Cardiac muscle cell (in vitro differentiated cells and primary cell): Measurements from ENCODE around the gene TMEM150A. TPM values are rescaled to one million over a fixed set of nuclear protein-coding genes. Genes with fewer than 3 reads are reported as not detected.
A peak's percentile ranks its signal among the peaks of the same experiment; 100 is the strongest.

Experiments used
- DNase-seq, 2 donors: peaks; one replicate each; pipeline versions ENCODE4 v3.0.0 to v3.0.0-alpha.2; 2010 to 2017; ENCODE audit warnings: low read depth in 1 of 2, low spot score in 1 of 2
- H3K27ac ChIP-seq: fragments of 200-600 bp; sonication (generic); 2 replicates; pipeline ENCODE4 v1.5.1; 2016
- H3K27me3 ChIP-seq: fragments of 200-600 bp; sonication (generic); 2 replicates; pipeline ENCODE4 v1.6.0; 2016; ENCODE audit warnings: control low read depth
- H3K36me3 ChIP-seq: fragments of 200-600 bp; sonication (generic); 2 replicates; pipeline ENCODE4 v1.5.1; 2016; ENCODE audit warnings: control low read depth
- H3K4me1 ChIP-seq: fragments of 200-600 bp; sonication (generic); 2 replicates; pipeline ENCODE4 v1.8.1; 2017; ENCODE audit warnings: low read depth, mild to moderate bottlenecking, mixed run types
- H3K4me3 ChIP-seq: fragments of 200-600 bp; sonication (generic); 2 replicates; pipeline ENCODE4 v1.5.1; 2016; ENCODE audit warnings: mild to moderate bottlenecking
- H3K9me3 ChIP-seq: fragments of 200-600 bp; sonication (generic); 2 replicates; pipeline ENCODE4 v1.5.1; 2017; ENCODE audit warnings: low read depth, mild to moderate bottlenecking, control low read depth
- polyA plus RNA-seq: library from polyadenylated mRNA; unstranded; fragments of >200 nt; fragmentation: Nextera tagmentation; extraction: Ambion mirVana; gene quantifications from 2 replicates; pipeline ENCODE4 v1.2.1, GENCODE V29; 2016
- total RNA-seq: library from RNA; depleted of rRNA; stranded (reverse); fragments of >200 nt; gene quantifications from 2 replicates; pipeline ENCODE4 v1.2.3, GENCODE V29; 2016
- TF ChIP-seq, protein P1 (sequence below): IDR thresholded peaks from 2 replicates; pipeline ENCODE4 v1.5.1; 2012; ENCODE audit warnings: low read depth, mild to moderate bottlenecking, low read length

The TMEM150A gene
- total and polyA plus RNA-seq, 2 experiments from 2014 or later: 14.2 to 34.0 TPM

DNA sequence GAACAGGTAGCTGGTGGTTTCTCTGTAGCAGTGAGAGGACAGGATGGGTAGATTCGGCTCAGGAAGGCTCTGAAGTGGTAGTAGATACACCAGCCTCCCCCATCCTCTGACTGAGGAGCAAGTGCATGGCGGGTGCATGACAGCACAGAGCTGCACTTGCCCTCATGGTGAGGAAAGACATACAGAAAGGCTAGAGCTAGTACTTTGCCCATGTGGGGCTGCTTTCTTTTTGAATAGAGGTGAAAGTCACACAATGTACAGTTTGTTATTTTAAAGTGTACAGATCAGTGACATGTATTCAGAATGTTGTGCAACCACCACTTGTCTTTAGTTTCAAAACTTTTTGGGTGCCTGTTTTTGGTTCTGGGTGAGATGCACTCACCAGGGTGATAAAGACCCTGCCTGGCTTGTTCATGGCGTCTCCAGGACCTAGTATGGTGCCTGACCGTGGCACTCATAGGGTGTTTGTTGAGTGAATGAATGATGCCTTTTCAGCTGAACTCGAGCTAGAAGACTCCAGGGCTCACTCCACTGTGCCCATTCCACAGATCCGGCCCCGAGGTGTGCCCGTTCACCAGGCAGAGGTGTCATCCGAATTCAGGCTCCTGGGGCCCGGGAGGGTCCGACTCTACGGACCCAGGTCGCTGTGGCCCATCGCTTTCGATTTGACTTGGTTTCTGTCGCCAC is 18.7 kb downstream of the TMEM150A start:
- TF ChIP-seq, protein P1, sequence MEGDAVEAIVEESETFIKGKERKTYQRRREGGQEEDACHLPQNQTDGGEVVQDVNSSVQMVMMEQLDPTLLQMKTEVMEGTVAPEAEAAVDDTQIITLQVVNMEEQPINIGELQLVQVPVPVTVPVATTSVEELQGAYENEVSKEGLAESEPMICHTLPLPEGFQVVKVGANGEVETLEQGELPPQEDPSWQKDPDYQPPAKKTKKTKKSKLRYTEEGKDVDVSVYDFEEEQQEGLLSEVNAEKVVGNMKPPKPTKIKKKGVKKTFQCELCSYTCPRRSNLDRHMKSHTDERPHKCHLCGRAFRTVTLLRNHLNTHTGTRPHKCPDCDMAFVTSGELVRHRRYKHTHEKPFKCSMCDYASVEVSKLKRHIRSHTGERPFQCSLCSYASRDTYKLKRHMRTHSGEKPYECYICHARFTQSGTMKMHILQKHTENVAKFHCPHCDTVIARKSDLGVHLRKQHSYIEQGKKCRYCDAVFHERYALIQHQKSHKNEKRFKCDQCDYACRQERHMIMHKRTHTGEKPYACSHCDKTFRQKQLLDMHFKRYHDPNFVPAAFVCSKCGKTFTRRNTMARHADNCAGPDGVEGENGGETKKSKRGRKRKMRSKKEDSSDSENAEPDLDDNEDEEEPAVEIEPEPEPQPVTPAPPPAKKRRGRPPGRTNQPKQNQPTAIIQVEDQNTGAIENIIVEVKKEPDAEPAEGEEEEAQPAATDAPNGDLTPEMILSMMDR: no peak
- H3K36me3 ChIP-seq: no peaks in the 10 kb centered on the region
- DNase-seq: no peak
- H3K4me1 ChIP-seq: peaks cover 28% of the 10 kb centered on the region
- H3K27me3 ChIP-seq: no peaks in the 10 kb centered on the region
- H3K9me3 ChIP-seq: no peaks in the 10 kb centered on the region
- H3K4me3 ChIP-seq: no peak overlapping the region
- H3K27ac ChIP-seq: no peak overlapping the region

DNA sequence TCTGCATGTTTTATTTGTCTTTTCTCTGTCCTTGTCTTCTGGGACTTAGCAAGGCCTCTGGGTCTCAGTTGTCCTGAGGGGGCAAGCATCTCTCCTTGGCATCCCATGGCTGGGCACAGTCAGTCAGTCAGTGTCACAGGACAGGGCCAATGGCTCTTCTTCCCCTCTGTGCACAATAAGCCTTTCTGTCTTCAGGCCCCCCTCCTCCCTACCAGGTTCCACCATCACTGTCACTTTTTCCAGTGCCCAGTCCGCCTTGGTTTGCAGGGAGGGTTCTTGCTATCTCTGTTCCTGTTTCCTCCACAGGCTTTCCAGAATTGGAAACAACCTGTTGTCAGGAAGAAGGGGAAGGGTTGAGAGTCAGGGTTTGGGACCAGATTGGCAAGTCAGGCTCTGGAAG is 20.0 kb downstream of the TMEM150A start:
- no peak for DNase-seq
- TF ChIP-seq, protein P1: no peak
- no peak overlapping the region for H3K4me3 ChIP-seq
- no peaks in the 10 kb centered on the region for H3K36me3 ChIP-seq
- H3K9me3 ChIP-seq: no peaks in the 10 kb centered on the region
- no peaks in the 10 kb centered on the region for H3K27me3 ChIP-seq
- H3K4me1 ChIP-seq: peaks cover 31% of the 10 kb centered on the region
- H3K27ac ChIP-seq: no peak overlapping the region

DNA sequence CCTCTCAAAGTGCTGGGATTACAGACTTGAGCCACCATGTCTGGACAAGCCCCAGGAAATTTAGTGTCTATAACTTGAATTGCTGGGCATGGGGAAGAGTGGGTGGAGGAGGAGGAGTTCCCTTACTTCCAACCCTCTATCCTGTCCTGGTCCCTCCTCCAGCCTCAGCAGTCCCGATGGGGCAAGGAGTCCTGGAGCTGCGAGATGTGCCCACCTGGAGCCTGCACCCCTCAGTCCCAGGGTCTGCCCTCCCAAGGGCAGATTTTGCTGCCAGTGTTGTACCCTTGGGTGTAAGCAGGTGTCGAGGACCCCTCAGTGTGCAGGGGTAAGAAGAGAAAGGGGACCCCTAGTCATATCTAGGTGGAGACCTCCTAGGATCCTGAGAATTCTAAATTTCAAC is 22.3 kb downstream of the TMEM150A start:
- no peak overlapping the region for H3K4me3 ChIP-seq
- TF ChIP-seq, protein P1: no peak
- no peaks in the 10 kb centered on the region for H3K36me3 ChIP-seq
- peaks cover 31% of the 10 kb centered on the region for H3K4me1 ChIP-seq
- no peaks in the 10 kb centered on the region for H3K27me3 ChIP-seq
- no peak overlapping the region for H3K27ac ChIP-seq
- no peaks in the 10 kb centered on the region for H3K9me3 ChIP-seq
- DNase-seq: no peak

DNA sequence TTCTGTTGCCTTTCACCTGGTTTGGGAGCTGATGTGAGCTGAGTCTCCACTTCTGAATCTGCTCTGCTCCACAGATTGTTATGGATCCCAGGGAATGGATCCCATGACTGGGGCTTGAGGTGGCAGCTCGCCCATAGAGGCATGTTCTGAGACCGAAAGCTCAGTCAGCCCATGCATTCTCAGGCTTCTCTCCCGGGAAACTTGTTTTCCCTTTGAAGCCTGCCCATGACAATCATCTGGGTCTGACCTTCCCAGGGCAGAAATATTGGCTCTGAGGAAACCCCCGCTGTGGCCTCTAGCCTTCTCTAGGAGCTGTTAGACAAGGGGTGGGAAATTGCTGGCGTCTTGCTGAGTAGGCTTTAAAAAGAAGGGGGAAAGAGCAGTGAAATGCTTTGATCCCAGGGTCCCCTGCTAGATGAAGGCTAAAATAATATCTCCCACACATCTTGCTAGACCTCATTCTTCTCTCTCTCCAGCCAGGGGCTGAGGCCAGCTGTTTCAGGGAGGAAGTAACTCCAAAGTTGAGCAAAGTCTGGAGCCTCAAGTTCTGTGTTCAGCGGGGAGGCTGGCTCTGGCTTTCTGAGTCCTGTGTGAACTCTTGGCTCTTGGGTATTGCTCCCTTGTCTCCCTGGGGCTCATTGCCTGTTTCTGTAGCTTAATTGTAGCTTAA is 23.1 kb downstream of the TMEM150A start:
- Histone ChIP-seq H3K27ac (peak overlapping the region; percentile 58), H3K4me3 (no peak overlapping the region), H3K27me3 (no peaks in the 10 kb centered on the region), H3K9me3 (no peaks in the 10 kb centered on the region), H3K36me3 (no peaks in the 10 kb centered on the region), H3K4me1 (peaks cover 25% of the 10 kb centered on the region)
- DNase-seq: no peak
- TF ChIP-seq, protein P1: no peak

DNA sequence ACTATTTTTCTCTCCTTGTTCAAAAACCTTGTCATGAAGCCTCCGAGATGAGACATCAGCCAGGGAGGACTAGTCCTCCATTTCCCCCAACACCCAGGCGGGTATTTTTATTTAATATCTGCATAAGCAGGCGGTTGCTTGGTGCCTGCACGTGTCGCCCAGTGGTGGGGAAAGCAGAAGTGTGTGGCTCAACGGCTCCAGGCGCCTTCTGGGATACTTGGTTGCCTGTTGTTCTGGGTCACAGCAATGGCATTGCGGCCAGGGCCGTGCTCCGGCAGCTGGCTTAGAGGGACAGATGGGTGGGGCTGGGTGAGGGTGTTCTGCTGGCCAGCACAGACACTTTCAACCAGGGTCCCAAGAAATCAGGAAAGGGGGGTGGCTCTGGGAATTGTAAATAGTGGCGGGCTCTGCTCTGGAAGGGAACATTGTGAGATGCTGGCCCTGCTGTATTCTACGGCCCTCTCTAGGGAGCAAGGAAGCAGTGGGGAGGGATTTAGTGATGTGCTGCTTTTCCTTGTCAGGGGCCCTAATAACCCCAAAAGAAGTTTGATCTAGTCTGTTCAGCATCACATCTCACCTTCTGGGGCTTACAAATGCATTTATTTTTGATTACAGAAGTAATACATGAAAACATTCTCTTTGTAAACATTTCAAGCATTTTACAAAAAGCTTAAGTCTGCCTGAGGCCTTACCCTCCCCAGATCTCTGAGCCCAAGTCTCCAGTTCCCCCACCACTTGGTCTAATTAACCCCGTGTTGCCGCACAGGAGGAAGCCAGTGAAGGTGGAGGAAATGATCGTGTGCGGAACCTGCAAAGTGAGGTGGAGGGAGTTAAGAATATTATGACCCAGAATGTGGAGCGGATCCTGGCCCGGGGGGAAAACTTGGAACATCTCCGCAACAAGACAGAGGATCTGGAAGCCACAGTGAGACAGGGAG is 24.0 kb downstream of the TMEM150A start:
- H3K36me3 ChIP-seq: no peaks in the 10 kb centered on the region
- TF ChIP-seq, protein P1: no peak
- H3K4me3 ChIP-seq: no peak overlapping the region
- H3K4me1 ChIP-seq: peaks cover 25% of the 10 kb centered on the region
- peak overlapping the region; percentile 58 for H3K27ac ChIP-seq
- no peak for DNase-seq
- no peaks in the 10 kb centered on the region for H3K27me3 ChIP-seq
- no peaks in the 10 kb centered on the region for H3K9me3 ChIP-seq
